Panc1 (cell line): ENCODE data around the gene SVIL. TPM values are rescaled to one million over a fixed set of nuclear protein-coding genes. Genes with fewer than 3 reads are reported as not detected.

Experiments used
- ATAC-seq: fragments of 200-7000 bp; cut with Tn5 transposase; 2 replicates; pipeline ENCODE4 v1.9.1; 2020; ENCODE audit warnings: mild to moderate bottlenecking, moderate library complexity
- BruUV-seq: library from RNA; stranded (reverse); fragments of 400-500 nt; replicated peaks from 2 replicates; lab custom pipeline; 2021; lab: Mats Ljungman, UMichigan
- CTCF ChIA-PET: fragments of 300-600 bp; sonication (Branson Sonifier 250); formaldehyde crosslinking; loops from one replicate; lab custom pipeline; 2022; ENCODE audit warnings: antibody characterized with exemption; lab: Charles Lee
- POLR2A ChIA-PET: fragments of 300-600 bp; sonication (Branson Sonifier 250); formaldehyde crosslinking; loops from one replicate; lab custom pipeline; 2022; ENCODE audit warnings: antibody characterized with exemption; lab: Charles Lee
- DNase-seq: peaks from one replicate; pipeline ENCODE4 v3.0.0-alpha.2; 2010; ENCODE audit warnings: low read depth, low spot score
- H3K27ac ChIP-seq: 2 replicates; pipeline ENCODE4 v1.5.1; 2011; ENCODE audit warnings: mild to moderate bottlenecking, low read length, inconsistent platforms
- H3K27me3 ChIP-seq: fragments of 200-500 bp; sonication (Bioruptor generic); 2 replicates; pipeline ENCODE4 v1.6.0; 2014; ENCODE audit warnings: low read length, inconsistent platforms; ENCODE audit not compliant: control insufficient read depth, insufficient read depth
- H3K36me3 ChIP-seq: fragments of 200-500 bp; sonication (Bioruptor generic); 2 replicates; pipeline ENCODE4 v1.5.1; 2014; ENCODE audit warnings: inconsistent platforms, mild to moderate bottlenecking, low read length, moderate library complexity; ENCODE audit not compliant: control insufficient read depth, insufficient read depth
- H3K4me1 ChIP-seq: 2 replicates; pipeline ENCODE4 v1.5.1; 2011; ENCODE audit warnings: inconsistent platforms, mild to moderate bottlenecking, low read length, moderate library complexity; ENCODE audit not compliant: control insufficient read depth, insufficient read depth
- H3K4me3 ChIP-seq, 2 experiments: 2 replicates each; pipeline ENCODE4 v1.5.1; 2011 to 2012; ENCODE audit warnings: low read depth in 2 of 2, low read length in 2 of 2, mild to moderate bottlenecking in 2 of 2, inconsistent platforms in 1 of 2, moderate library complexity in 1 of 2
- H3K9me3 ChIP-seq: fragments of 200-500 bp; sonication (Bioruptor generic); 2 replicates; pipeline ENCODE4 v1.5.1; 2014; ENCODE audit warnings: low read depth, mild to moderate bottlenecking, inconsistent platforms, low read length, moderate library complexity; ENCODE audit not compliant: control insufficient read depth, insufficient read depth
- POLR2AphosphoS5 ChIP-seq: IDR thresholded peaks from 2 replicates; pipeline ENCODE4 v1.6.1; 2012; ENCODE audit warnings: mild to moderate bottlenecking, low read depth, low read length, moderate library complexity
- SIN3A ChIP-seq: IDR thresholded peaks from 2 replicates; pipeline ENCODE4 v1.6.1; 2012; ENCODE audit warnings: low read depth, mild to moderate bottlenecking, low read length, moderate library complexity, borderline replicate concordance; ENCODE audit not compliant: insufficient read depth
- TCF7L2 ChIP-seq: IDR thresholded peaks from 2 replicates; pipeline ENCODE4 v1.6.1; 2011; ENCODE audit warnings: mild to moderate bottlenecking, low read depth, low read length, inconsistent platforms
- in situ Hi-C: cut with HindIII; loops from 2 replicates; pipeline ENCODE4 v1.10.0; 2016; ENCODE audit warnings: low sequenced_read_pairs, low pct_unique_long_range_greater_than_20kb
- intact Hi-C: fragments of 100-400 bp; cut with micrococcal nuclease; formaldehyde crosslinking; loops from one replicate; pipeline ENCODE4 v1.10.0; 2022; ENCODE audit not compliant: unreplicated experiment
- total RNA-seq: library from RNA; stranded (reverse); gene quantifications from one replicate; pipeline ENCODE4 v1.2.1, GENCODE V29; 2021; ENCODE audit not compliant: unreplicated experiment
- TF ChIP-seq, protein P1 (sequence below), 2 experiments: IDR thresholded peaks; 2 replicates each; pipeline ENCODE4 v1.6.1; 2011 to 2012; ENCODE audit warnings: low read depth in 2 of 2, control low read depth in 1 of 2, low read length in 1 of 2, mild to moderate bottlenecking in 1 of 2, moderate library complexity in 1 of 2; ENCODE audit not compliant: insufficient read depth in 1 of 2
- TF ChIP-seq, protein P2 (sequence below): fragments of 450-650 bp; IDR thresholded peaks from 2 replicates; pipeline ENCODE4 v1.5.1; 2017; ENCODE audit warnings: mild to moderate bottlenecking

The SVIL gene
- total RNA-seq, 1 experiment from 2014 or later = 72.8 TPM

- Histone ChIP-seq H3K4me1 (peaks cover 32% of the 10 kb centered on the region), H3K27ac (no peak overlapping the region), H3K4me3 (no peak overlapping the region), H3K36me3 (no peaks in the 10 kb centered on the region), H3K27me3 (no peaks in the 10 kb centered on the region), H3K9me3 (no peaks in the 10 kb centered on the region)
- ChIA-PET CTCF (no interaction called here), POLR2A (no interaction called here)
- intact Hi-C loops = no loop called here
- in situ Hi-C loops = no loop called here
- TF ChIP-seq POLR2AphosphoS5 = no peak
- TF ChIP-seq SIN3A = no peak
- TF ChIP-seq, protein P1, sequence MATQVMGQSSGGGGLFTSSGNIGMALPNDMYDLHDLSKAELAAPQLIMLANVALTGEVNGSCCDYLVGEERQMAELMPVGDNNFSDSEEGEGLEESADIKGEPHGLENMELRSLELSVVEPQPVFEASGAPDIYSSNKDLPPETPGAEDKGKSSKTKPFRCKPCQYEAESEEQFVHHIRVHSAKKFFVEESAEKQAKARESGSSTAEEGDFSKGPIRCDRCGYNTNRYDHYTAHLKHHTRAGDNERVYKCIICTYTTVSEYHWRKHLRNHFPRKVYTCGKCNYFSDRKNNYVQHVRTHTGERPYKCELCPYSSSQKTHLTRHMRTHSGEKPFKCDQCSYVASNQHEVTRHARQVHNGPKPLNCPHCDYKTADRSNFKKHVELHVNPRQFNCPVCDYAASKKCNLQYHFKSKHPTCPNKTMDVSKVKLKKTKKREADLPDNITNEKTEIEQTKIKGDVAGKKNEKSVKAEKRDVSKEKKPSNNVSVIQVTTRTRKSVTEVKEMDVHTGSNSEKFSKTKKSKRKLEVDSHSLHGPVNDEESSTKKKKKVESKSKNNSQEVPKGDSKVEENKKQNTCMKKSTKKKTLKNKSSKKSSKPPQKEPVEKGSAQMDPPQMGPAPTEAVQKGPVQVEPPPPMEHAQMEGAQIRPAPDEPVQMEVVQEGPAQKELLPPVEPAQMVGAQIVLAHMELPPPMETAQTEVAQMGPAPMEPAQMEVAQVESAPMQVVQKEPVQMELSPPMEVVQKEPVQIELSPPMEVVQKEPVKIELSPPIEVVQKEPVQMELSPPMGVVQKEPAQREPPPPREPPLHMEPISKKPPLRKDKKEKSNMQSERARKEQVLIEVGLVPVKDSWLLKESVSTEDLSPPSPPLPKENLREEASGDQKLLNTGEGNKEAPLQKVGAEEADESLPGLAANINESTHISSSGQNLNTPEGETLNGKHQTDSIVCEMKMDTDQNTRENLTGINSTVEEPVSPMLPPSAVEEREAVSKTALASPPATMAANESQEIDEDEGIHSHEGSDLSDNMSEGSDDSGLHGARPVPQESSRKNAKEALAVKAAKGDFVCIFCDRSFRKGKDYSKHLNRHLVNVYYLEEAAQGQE (IDR thresholded peaks at IDR 0.05; ENCODE audit: insufficient read depth in 1 of 2, low read depth in 2 of 2, low read length in 1 of 2) = no peak
- TF ChIP-seq, protein P2, sequence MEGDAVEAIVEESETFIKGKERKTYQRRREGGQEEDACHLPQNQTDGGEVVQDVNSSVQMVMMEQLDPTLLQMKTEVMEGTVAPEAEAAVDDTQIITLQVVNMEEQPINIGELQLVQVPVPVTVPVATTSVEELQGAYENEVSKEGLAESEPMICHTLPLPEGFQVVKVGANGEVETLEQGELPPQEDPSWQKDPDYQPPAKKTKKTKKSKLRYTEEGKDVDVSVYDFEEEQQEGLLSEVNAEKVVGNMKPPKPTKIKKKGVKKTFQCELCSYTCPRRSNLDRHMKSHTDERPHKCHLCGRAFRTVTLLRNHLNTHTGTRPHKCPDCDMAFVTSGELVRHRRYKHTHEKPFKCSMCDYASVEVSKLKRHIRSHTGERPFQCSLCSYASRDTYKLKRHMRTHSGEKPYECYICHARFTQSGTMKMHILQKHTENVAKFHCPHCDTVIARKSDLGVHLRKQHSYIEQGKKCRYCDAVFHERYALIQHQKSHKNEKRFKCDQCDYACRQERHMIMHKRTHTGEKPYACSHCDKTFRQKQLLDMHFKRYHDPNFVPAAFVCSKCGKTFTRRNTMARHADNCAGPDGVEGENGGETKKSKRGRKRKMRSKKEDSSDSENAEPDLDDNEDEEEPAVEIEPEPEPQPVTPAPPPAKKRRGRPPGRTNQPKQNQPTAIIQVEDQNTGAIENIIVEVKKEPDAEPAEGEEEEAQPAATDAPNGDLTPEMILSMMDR = no peak
- TF ChIP-seq TCF7L2 = no peak
- BruUV-seq = no TSS peak
- DNase-seq (no peak), ATAC-seq (no peak)
Measured at GRCh38 chr10:29637537-29637936, 2.8 kb upstream of the SVIL start.

- in situ Hi-C loops (no loop called here), intact Hi-C loops (no loop called here)
- ChIA-PET POLR2A (no interaction called here), CTCF (no interaction called here)
- H3K27me3 ChIP-seq = no peaks in the 10 kb centered on the region
- ATAC-seq (no peak), DNase-seq (no peak)
- H3K9me3 ChIP-seq = no peaks in the 10 kb centered on the region
- no peak overlapping the region for H3K4me3 ChIP-seq
- peaks cover 32% of the 10 kb centered on the region for H3K4me1 ChIP-seq
- TF ChIP-seq POLR2AphosphoS5 (no peak), SIN3A (no peak), TCF7L2 (no peak)
- TF ChIP-seq, protein P1 (IDR thresholded peaks at IDR 0.05; ENCODE audit: insufficient read depth in 1 of 2, low read depth in 2 of 2, low read length in 1 of 2) = no peak
- TF ChIP-seq, protein P2 = no peak
- no peaks in the 10 kb centered on the region for H3K36me3 ChIP-seq
- H3K27ac ChIP-seq = peak overlapping the region; percentile 76
- TSS peak; percentile 25 for BruUV-seq
Measured at GRCh38 chr10:29636178-29636577, 1.4 kb upstream of the SVIL start.
